A172 (cell line): ENCODE data around the gene GRAMD1A. TPM values are rescaled to one million over a fixed set of nuclear protein-coding genes. Genes with fewer than 3 reads are reported as not detected.
"Not testable (repeated sequence)": the region's sequence is repeated elsewhere in the genome, so short reads cannot be mapped to it uniquely, and the experiment has no call there.

Experiments
- DNase-seq: peaks from one replicate; pipeline ENCODE4 v3.0.0-alpha.2; 2015; ENCODE audit warnings: low spot score
- total RNA-seq: library from RNA; depleted of rRNA; stranded (reverse); fragments of >200 nt; shearing (Covaris generic); gene quantifications from 2 replicates; pipeline ENCODE4 v1.2.3, GENCODE V29; 2014

GRAMD1A gene
- total RNA-seq, 1 experiment from 2014 or later = 26.9 TPM

DNA sequence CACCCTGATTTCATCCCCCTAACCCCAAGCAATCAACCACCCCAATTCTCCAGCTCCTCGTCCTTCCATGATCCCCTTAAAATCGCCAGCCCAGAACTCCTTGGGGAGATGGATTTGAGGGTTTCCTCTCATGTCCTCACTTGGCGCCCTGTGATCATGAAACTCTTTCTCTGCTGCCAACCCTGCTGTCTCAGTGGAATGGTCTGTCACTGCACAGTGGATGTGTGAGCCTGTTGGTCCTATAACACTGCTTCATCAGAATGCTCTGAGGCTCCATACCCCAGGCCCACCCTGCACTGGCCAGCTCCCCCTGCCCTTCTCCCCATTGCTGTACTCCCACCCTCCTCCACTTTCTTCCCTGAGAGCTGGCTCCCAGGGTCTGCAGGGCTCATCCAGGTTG is 23.5 kb upstream of the GRAMD1A start:
- no peak for DNase-seq

DNA sequence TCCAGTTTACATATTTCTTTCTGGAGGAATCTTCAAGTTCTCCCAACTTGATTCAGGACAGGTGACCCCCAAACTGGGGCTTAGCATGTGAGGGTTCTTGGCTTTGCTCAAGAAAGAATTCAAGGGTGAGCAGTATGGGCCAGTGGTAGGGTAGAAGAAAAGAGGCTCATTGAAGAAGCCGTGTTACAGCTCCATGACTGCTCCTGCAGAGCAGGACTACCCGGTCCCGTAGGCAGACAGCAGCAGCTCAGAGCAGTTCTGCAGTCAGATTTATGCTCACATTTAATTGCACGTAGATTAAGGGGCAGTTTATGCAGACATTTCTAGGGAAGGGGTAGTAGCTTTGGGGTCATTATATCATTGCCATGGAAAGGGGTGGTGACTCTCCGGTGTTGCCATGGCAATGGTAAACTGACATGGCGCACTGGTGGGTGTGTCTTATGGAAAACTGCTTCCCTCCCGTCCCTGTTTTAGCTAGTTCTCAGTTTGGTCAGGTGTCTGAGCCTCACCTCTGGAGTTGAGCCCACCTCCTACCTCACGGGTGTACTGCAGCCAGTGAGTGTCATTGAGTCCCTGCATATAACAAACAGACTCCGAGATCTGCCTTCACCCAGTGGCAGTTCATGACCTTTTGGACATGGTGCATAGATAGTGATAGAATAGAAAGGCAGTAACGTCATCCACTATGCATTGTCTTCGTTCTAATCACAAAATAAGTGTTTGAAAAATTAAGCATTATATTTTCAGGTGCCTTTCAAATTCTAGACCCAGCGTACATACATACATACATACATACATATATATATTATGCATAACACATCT is 20.1 kb upstream of the GRAMD1A start:
- DNase-seq = no peak

DNA sequence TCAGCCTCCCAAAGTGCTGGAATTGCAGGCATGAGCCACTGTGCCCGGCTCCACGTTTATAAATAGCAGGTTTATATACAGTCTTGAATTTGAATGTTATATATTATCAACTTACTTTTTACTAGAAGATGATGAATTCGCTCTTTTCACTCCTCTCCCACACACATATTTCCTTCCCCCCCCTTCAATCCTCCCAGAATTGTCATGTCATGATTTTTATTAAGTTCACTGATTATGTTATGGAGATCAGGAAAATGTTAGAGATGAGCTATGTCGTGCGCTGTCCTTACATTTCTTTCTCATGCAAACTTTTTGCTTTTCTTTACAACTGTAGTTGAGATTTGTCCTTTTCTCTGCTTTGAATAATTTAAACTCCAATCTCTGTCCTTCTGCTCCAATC is 17.8 kb upstream of the GRAMD1A start:
- no peak for DNase-seq

DNA sequence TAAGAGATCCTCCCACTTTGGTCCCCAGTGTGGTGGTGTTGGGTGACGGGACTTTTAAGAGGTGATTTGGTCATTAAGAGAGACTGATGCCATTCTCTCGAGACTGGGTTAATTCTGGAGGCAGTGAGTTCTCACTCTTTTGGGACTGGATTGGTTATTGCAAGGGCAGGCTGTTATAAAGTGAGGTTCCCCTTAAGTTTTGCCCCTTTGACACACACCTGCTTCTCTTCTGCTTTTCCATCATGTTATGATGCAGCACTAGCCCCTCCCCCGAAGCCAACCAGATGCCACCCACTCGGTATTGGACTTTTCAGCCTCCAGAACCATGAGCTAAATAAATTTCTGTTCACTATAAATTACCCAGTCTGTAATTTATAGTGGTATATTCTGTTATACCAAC is 16.3 kb upstream of the GRAMD1A start:
- DNase-seq = no peak

GRCh38 chr19:34984287-34984686 is 15.8 kb upstream of the GRAMD1A start:
- no peak for DNase-seq

DNA sequence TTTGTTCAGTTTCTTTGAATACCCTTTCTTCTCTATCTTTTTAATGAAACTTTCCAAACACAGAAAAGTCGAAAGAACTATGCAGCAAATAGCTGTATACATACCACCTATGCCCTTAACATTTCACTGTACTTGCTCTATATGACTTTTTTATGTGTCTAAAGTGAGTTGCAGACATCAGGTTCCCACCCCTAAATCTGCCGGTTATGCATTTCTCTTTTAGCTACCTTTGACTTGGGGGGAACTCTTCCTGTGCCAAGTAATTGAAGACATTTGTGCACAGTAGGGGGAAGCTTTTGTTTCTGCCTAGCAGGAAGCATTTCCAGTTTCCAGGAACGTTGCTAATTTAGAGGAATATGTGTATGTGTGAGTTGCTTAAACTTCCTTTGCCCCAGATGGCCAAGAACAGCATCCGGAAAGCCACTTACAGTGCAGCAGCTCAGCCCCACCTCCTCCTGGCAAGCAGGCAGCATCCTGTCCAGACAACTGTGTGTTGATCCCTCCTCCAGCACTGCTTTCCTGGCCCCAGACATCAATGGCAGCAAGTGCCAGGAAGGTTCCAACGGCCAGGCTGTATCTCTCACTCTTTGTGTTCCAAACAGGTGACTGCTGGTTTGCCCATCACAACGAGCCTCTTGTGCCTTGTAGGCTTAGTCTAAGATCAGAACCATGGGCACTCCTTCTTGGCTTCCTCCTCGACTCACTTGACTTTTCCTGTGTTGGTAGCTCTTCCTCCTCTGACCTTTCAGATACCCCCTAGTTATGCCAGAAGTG is 14.7 kb upstream of the GRAMD1A start:
- no peak for DNase-seq

GRCh38 chr19:34988119-34988518 is 12.0 kb upstream of the GRAMD1A start:
- no peak for DNase-seq

- no peak for DNase-seq
Observed at GRCh38 chr19:34989298-34989697, 10.8 kb upstream of the GRAMD1A start.

- no peak for DNase-seq
Observed at GRCh38 chr19:34990578-34991192, 9.4 kb upstream of the GRAMD1A start.

GRCh38 chr19:34991542-34992333 is 8.4 kb upstream of the GRAMD1A start:
- no peak for DNase-seq

GRCh38 chr19:34992582-34992981 is 7.5 kb upstream of the GRAMD1A start:
- DNase-seq = not testable (repeated sequence)

GRCh38 chr19:34994286-34994642 is 5.9 kb upstream of the GRAMD1A start:
- no peak for DNase-seq

DNA sequence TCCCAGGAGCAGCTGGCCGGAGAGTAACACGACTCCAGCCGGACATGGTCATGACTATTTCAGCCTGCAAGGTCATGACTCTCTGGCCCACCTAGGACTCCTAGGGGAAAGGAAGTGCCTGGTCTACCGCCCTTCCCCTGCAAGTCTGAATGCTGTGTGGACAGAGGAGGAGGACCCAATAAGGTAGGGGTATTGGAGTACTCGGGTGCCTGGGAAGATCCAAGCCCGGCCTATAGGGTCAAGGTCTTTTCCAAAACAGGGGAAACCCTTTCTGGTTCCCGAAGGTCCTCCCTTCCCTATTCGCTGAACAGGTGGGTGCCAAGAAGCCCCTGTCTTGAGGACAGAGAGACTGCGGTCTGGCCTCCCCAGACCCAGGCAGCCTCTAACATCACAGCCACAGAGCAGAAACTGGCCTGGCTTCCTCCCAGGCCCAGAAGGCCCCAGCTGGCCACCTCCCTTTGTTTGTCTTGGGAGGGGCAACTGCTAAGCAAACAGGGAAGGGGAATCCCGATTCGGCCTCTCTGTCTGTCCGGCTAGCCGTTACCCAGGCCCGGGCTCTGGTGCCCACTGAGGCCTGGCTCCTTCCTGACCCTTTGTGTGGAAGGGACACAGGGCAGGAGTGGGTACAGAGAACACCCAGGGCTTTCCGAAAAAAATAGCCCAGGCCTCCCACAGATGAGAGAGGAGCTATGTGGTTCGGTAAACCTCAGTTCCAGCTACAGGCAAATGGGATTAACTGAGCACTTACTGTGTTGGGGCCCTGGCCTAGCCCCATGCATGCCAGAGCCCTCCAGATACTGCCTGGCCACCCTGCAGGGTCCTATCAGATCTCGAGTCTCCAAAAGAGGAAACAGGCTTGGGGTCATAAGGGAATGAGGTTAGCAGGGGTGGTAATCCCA is 5.2 kb upstream of the GRAMD1A start:
- DNase-seq = no peak

DNA sequence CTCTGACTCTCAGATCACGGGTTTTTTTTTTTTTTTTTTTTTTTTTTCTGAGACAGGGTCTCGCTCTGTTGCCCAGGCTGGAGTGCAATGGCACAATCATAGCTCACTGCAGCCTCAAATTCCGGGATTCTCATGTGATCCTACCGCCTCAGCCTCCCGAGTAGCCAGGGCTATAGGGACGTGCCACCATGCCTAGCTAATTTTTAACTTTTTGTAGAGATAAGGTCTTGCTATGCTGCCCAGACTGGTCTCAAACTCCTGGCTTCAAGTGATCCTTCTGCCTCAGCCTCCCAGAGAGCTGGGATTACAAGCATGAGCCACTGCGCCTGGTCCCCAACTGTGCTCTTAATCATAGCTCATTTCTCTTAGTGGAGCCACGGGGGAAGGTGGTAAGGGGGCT is 4.6 kb upstream of the GRAMD1A start:
- no peak for DNase-seq

DNA sequence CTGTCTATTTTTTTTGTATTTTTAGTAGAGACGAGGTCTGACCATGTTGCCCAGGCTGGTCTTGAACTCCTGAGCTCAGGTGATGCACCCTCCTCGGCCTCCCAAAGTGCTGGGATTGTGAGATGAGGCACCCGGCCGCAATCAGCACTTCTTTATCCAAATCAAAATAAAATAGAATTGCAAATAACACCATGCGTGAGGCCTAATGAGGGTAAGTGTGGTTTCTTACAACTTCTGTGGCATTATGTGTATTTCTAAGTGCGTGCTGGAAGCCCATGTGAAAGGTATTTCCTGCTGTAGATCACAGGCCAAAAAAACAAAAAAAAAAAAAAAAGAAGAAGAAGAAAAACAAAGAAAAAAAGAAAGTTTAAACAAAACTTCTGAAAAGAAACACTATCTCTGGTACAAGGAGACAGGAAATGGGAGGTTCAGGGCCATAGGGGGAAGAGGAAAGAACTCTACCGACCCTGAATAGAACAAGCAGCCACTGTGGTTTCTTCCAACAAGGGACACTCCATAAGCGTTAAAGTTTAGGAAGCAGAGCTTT is 3.0 kb upstream of the GRAMD1A start:
- no peak for DNase-seq

DNA sequence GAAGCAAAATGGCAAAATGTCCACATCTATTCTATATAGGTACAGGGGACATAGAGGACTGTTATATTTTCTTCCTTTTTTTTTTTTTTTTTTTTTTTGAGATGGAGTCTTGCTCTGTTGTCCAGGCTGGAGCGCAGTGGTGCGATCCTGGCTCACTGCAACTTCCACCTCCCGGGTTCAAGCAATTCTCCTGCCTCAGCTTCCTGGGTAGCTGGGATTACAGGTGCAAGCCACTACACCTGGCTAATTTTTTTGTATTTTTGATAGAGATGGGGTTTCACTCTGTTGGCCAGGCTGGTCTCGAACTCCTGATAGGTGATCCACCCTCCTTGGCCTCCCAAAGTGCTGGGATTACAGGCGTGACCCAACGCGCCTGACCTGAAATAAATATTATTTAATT is 1.9 kb upstream of the GRAMD1A start:
- not testable (repeated sequence) for DNase-seq

DNA sequence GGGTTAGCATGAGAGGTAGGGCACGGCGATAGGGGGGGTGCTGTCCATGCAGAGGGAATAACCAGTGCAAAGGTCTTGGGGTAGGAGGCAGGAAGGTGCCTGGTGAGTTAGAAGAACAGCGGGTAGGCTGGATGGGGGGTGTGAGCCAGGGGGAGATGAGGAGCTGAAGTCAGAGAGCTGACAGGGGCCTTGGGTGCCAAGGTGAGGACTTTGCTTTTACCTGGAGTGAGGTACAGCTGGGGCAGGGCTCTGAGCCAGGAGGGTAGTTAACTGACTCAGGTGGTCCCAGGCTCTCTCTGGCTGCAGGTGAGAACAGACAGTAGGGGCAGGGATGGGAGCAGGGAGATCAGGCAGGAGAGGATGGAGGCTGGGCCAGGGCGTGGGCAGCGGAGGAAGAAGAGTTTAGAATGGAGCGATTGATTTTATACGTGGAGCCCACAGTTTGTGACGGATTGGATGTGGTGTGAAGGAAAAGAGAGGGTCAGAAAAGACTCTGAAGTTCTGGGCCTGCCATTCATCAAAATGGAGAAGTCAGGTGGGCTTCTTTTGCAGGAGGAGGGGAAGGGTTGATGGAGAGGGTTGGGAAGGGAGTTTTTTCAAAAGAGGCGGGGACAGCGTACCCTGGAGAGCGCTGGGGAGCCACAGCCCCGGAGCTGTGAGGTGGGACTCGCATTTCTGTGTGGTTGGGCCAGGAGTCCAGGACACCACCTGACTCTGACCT is 1.2 kb upstream of the GRAMD1A start:
- DNase-seq = no peak

DNA sequence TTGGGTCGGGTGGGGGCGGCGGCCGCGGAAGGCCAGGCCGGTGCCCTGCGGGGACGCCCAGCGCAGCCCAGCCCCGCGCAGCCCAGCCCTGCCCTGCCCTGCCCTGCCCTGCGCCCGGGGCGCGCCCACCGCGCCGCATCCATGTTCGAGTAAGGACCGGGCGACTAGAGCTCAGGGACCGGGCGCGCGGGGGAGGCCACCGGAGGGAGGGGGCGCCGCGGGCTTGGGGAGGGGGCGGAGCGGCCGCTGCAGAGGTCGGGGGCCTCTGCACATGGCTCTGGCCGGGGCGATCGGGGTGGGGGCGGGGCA is 169 bp downstream of the GRAMD1A start:
- DNase-seq = no peak

DNA sequence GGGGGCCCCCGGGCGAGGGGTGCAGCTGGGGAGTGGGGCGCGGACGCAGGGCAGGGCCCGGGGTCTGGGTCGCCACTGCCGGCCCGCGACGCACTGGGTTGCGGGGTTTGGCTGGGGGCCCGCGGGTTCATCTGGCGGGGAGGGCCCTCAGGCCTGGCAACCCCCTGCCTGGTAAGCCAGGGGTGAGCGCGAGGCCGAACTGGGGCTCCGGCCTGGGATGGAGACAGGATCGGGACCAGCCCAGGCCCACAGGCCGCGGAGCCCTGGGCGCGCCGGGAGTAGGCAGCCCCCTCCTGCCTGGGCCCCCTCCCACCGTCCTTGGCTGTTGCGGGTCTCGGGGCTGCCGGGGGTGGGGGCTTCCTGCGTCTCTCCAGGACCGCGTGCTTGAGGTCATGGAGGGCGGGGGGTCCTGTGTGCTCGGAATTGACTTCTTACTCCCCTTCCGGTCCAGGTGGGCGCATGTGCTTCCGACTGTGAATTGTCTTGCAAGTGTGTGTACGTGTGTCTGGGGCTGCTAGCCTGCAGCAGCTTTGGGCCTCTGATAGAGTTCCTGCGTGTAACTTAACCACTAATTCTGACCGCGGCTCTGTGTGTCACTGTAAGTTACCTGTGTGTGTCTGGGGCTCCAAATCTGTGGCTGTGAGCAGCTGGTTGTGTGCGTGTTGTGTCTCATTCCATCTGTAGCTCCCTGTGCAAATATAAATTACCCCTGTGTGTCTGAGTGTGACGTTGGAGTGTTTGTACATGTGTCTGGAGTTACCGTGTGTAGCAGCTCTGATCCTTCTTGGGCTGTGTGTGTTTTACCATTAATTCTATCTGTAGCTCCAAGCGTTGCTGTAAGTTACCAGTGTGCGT is 751 bp downstream of the GRAMD1A start:
- peak; percentile 28 for DNase-seq
